Neural progenitor cell (in vitro differentiated cells): Measurements from ENCODE around the gene KDM5B.

Experiments
- CTCF ChIP-seq: fragments of 200-600 bp; sonication (generic); IDR thresholded peaks from 2 replicates; pipeline ENCODE4 v1.5.1; 2017; ENCODE audit warnings: antibody characterized with exemption, mild to moderate bottlenecking
- EZH2 ChIP-seq: fragments of 200-600 bp; sonication (generic); IDR thresholded peaks from 2 replicates; pipeline ENCODE4 v1.6.1; 2017; ENCODE audit warnings: antibody characterized with exemption, mild to moderate bottlenecking, moderate library complexity
- EZH2phosphoT487 ChIP-seq: fragments of 200-600 bp; sonication (generic); IDR thresholded peaks from 2 replicates; pipeline ENCODE4 v1.6.1; 2017; ENCODE audit warnings: antibody characterized with exemption

- no peak for TF ChIP-seq CTCF
- no peak for TF ChIP-seq EZH2
- no peak for TF ChIP-seq EZH2phosphoT487
Observed at GRCh38 chr1:202836623-202837403, 28.6 kb upstream of the KDM5B start.
